Activated CD8-positive, alpha-beta memory T cell treated with anti-CD3 and anti-CD28 coated beads for 36 hours (primary cell): ENCODE data around the gene PRDM16. TPM values are rescaled to one million over a fixed set of nuclear protein-coding genes. Genes with fewer than 3 reads are reported as not detected.

Experiments
- CTCF ChIA-PET: fragments of 350-600 bp; sonication (Branson Sonifier 250); formaldehyde crosslinking; loops from one replicate; lab custom pipeline; 2021; ENCODE audit warnings: antibody characterized with exemption; lab: Charles Lee
- POLR2A ChIA-PET: fragments of 350-600 bp; sonication (Branson Sonifier 250); formaldehyde crosslinking; loops from one replicate; lab custom pipeline; 2021; ENCODE audit warnings: antibody characterized with exemption; lab: Charles Lee
- total RNA-seq, 2 experiments: library from RNA; stranded (reverse); gene quantifications; one replicate each; pipeline ENCODE4 v1.2.3, GENCODE V29; 2021

PRDM16 gene
- total RNA-seq, 2 experiments from 2014 or later = not detected

- CTCF ChIA-PET = no interaction called here
- POLR2A ChIA-PET = no interaction called here
Measured at GRCh38 chr1:3065797-3066196, 3.2 kb upstream of the PRDM16 start.

- ChIA-PET CTCF (no interaction called here), POLR2A (no interaction called here)
Measured at GRCh38 chr1:3066250-3066711, 2.7 kb upstream of the PRDM16 start.

- POLR2A ChIA-PET = no interaction called here
- CTCF ChIA-PET = no interaction called here
Measured at GRCh38 chr1:3066826-3067225, 2.2 kb upstream of the PRDM16 start.

GRCh38 chr1:3067301-3067670 is 1.7 kb upstream of the PRDM16 start:
- ChIA-PET CTCF (no interaction called here), POLR2A (no interaction called here)

GRCh38 chr1:3067671-3068563 is 1.1 kb upstream of the PRDM16 start:
- ChIA-PET CTCF (no interaction called here), POLR2A (no interaction called here)

- CTCF ChIA-PET = no interaction called here
- POLR2A ChIA-PET = no interaction called here
Measured at GRCh38 chr1:3069491-3070308, 697 bp downstream of the PRDM16 start.

- CTCF ChIA-PET = no interaction called here
- POLR2A ChIA-PET = no interaction called here
Measured at GRCh38 chr1:3070309-3070643, 1.3 kb downstream of the PRDM16 start.

GRCh38 chr1:3070644-3071564 is 1.9 kb downstream of the PRDM16 start:
- ChIA-PET POLR2A (no interaction called here), CTCF (no interaction called here)

GRCh38 chr1:3071565-3072390 is 2.8 kb downstream of the PRDM16 start:
- ChIA-PET POLR2A (no interaction called here), CTCF (no interaction called here)

- ChIA-PET CTCF (no interaction called here), POLR2A (no interaction called here)
Measured at GRCh38 chr1:3072391-3073185, 3.6 kb downstream of the PRDM16 start.

- ChIA-PET POLR2A (no interaction called here), CTCF (no interaction called here)
Measured at GRCh38 chr1:3073186-3073488, 4.1 kb downstream of the PRDM16 start.

- CTCF ChIA-PET = no interaction called here
- POLR2A ChIA-PET = no interaction called here
Measured at GRCh38 chr1:3073489-3074296, 4.7 kb downstream of the PRDM16 start.

GRCh38 chr1:3074297-3074741 is 5.3 kb downstream of the PRDM16 start:
- CTCF ChIA-PET = no interaction called here
- POLR2A ChIA-PET = no interaction called here

- ChIA-PET CTCF (no interaction called here), POLR2A (no interaction called here)
Measured at GRCh38 chr1:3074800-3075199, 5.8 kb downstream of the PRDM16 start.

GRCh38 chr1:3075666-3076362 is 6.8 kb downstream of the PRDM16 start:
- POLR2A ChIA-PET = no interaction called here
- CTCF ChIA-PET = no interaction called here

GRCh38 chr1:3076363-3076740 is 7.3 kb downstream of the PRDM16 start:
- POLR2A ChIA-PET = no interaction called here
- CTCF ChIA-PET = no interaction called here

- ChIA-PET CTCF (no interaction called here), POLR2A (no interaction called here)
Measured at GRCh38 chr1:3077081-3077480, 8.1 kb downstream of the PRDM16 start.
